HG03097 (cell line): ENCODE results near the gene RAB35.

ENCODE experiments used
- ATAC-seq: cut with Tn5 transposase; IDR thresholded peaks from one replicate; pipeline ENCODE4 v1.9.1; 2021; ENCODE audit not compliant: unreplicated experiment, low FRiP score

Gene RAB35

DNA sequence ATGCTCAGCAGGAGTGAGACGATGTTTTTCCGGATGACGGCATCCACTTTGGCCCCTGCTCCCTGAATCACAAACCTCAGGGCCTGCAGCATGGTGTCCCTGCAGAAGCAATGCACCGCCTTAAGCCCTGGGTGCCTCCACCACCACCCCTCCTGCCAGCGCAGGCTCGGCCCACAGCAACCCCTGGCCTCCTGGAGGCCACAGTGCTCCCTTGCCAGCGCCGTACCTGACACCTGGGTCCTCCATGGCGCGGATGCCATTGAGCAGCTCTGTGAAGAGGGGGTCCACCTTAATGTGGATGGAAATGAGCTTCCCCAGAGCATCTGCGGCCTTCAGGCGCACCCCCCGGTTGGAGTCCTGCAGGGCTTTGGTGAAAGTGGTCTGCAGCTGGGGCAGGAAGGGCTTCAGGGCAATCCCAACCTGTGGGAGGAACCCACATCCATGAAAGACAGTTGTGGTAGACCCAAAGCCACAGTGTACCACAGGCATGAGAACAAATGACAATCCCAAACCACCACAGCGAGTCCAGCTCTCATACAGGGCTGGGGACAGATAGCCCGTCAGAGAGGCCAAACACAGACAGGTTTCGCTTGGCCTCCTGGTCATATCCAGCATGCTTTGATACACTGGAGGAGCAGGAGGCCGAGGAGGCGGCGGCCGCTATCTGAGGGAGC lies 17.9 kb upstream of the RAB35 start:
- no peak for ATAC-seq

GRCh38 chr12:120132863-120133385 lies 16.4 kb upstream of the RAB35 start:
- ATAC-seq = peak; percentile 77

DNA sequence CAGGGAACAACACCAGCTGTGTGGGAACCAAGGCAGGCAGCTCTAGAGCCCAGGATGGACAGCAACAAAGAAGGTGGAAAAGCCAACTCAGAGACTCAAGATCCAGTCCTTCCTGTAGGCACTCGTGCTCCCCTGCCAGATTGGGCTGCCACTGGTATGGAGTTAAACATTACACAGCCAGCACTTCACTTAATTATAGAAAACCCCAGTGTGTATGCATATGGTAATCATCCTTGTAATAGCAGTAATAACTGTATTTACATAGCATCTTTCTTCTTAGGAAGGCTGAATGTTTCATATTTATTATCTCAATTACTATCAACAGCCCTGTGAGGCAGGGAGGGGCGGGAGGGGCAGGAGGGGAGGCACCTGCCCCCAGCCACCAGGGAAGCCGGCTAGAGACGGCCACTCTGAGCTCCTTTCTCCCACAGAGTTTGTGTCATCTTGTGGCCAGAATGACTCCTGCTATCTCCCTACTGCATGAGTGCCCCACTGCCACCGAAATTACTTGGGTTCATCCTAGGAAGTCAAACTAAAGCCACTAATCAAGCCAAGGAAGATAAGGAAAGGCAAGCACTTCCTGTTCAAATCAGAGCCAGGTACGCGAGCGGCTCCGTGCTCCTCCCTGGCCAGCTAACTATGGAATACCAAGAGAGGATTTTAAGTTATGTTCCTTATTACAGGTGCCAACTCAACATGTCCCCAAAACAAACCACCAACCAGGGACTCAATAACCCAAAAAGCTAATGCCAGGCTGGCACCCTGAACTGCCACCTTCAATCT lies 15.7 kb upstream of the RAB35 start:
- no peak for ATAC-seq

DNA sequence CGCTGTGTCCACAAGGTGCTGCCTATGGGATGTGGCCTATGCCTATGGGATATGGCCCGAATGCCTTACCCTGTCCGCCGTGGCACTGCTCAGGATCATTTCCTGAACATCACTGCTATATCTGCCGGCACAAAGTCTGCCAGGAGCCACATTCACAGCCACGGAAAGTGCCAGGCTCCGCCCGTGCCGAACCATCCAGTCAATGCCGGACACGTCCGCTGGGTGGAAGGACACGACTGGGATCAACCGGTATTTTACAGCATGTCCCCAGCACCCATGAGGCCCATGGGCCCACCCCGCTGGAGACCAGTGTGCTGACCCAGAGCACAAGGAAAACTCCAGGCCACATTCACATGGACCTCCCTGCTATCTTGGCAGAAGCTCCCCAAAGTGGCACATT lies 14.6 kb upstream of the RAB35 start:
- ATAC-seq = no peak

GRCh38 chr12:120130011-120130410 lies 13.5 kb upstream of the RAB35 start:
- no peak for ATAC-seq

DNA sequence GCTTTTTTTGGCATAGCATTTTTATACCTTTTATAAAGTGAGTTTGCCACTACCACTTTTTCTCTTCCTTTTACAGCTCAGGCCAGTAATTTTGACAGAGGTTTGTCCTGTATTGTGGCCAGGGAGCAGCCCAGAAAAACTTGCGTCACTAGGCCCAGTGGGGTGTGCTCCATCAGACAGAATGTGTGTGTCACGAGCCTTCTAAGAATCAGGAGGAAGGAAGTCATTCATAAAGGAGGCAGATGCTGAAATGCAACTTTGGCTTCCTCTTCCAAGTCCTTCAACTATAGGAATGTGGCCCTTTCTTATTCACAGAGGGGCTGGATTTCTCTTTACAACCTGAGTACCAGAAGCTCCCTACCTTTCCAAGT lies 10.1 kb upstream of the RAB35 start:
- ATAC-seq = no peak

GRCh38 chr12:120125792-120126634 lies 9.5 kb upstream of the RAB35 start:
- ATAC-seq = no peak

DNA sequence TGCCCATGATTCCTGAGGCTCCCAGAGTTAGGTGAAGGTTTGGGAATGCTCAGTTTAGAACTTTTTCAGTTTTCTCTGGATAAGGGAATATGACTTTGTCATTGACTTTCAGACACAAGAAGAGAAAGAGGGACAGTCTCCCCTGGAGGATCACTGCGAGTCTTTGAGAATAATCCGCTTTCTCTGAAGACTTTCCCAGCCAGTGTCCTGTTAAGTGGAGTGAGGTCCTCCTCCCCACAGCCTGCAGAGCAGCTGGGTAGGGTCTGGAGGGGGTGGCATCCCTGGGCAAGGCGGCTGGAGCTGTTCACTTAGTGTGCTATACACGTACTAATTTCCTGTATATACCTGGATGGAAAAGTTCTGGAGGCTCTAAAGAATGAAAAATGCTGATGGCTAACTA lies 8.5 kb upstream of the RAB35 start:
- ATAC-seq = no peak

- peak; percentile 27 for ATAC-seq
Measured at GRCh38 chr12:120121766-120122293, 5.3 kb upstream of the RAB35 start.

DNA sequence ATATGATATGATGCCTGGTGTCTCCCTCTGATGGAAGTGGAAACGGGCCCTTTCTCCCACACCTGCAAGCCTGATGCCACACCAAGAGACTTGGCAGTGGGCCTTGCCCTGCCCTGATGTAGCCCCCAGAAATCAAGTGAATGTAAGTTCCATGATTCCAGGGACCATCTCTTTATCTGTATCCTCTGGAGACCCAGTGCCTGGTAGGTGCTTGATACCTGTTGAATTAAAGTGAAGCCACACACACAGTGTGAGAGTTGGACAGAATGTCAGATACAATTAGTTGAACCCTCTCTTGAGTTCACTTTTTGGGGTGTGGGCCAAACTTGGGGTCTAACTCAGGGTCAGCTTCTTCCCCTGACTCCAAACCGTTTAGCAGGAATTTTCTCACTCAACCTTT lies 4.8 kb upstream of the RAB35 start:
- ATAC-seq = no peak

DNA sequence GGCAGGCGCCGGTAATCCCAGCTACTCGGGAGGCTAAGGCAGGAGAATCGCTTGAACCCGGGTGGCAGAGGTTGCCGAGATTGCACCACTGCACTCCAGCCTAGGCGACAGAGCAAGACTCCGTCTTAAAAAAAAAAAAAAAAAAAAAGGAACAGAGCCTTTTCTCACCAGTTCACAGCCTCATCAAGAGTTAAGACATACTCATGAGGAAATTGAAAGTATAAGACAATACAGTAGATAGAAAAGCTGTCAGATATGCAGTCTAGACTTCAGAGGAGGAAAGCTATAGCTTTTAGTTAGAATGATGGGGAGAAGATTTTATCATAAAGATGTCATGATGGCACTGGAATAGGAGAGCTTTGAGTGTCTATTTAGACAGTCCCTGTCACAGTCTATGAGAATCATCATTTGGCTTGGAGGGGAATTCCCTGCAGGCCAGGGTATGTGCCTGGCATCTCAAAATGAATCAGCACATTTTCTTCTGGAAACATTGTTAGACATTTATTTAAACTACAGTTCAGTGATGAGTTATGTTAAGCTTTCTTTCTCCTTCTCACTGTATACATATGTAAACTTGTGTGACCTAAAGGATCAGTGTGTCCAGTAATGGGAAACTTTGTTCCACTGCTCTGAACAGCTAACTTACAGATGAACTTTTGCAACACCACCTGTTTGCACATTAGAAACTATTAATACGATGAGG lies 2.9 kb upstream of the RAB35 start:
- ATAC-seq = no peak

- no peak for ATAC-seq
Measured at GRCh38 chr12:120118321-120119061, 1.9 kb upstream of the RAB35 start.

DNA sequence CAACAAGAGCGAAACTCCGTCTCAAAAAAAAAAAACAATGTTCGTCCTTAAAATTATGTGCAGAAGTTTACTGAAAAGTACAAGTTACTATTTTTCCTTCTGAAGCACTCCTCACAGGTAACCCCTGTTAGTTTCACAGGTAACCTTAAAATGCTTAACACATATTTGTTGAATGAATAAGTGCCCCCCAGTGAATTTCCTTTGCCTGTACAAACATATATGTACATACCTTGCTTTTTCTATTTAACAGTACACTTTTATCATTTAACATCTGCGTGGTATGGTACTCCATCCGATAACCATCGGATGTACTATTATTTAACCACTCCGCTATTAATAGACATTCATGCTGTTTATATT lies 1.4 kb upstream of the RAB35 start:
- ATAC-seq = no peak

DNA sequence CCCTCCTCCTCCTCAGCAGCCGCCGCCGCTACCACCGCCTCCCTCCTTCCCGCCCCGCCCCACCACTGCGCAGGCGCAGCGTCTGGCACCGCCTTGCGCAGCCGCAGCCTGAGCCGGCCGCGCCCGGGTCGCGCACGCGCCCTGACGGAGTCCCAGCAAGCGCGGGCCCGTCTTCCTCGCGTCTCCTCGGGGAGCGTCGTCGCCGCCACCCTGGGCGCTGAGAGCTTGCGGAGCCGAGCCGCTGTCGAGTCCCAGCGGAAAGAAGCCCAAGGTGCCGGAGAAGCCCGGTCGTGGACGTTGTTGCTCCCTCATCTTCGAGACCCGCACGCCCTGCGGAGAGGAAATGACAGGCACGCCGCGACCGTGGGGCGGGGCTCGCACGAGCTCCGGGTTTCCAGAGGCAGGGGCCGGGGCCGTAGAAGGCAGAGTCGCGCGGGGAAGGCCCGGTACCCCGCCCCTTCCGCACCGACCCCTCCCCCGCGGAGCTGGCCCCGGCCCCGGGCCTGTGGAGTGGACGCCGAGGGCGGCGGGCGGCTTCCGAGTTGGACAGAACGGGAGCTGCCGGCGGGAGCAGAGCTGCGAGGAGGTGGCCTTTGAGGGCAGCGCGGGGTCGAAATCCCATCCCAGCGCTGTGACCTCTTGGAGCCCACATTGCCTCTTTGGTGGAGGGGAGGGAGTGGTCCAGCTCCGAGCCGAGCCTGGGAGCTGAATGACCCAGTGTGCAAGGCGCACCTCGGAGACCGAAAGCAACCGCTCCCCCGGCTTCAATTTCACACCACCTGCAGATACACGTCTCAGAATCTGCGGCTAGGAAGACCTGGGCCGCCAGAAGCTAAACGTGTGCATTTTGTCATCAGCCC lies 469 bp upstream of the RAB35 start:
- peak; percentile 45 for ATAC-seq

- peak; percentile 5 for ATAC-seq
Measured at GRCh38 chr12:120115692-120116440, 687 bp downstream of the RAB35 start.

- no peak for ATAC-seq
Measured at GRCh38 chr12:120115066-120115465, 1.5 kb downstream of the RAB35 start.

DNA sequence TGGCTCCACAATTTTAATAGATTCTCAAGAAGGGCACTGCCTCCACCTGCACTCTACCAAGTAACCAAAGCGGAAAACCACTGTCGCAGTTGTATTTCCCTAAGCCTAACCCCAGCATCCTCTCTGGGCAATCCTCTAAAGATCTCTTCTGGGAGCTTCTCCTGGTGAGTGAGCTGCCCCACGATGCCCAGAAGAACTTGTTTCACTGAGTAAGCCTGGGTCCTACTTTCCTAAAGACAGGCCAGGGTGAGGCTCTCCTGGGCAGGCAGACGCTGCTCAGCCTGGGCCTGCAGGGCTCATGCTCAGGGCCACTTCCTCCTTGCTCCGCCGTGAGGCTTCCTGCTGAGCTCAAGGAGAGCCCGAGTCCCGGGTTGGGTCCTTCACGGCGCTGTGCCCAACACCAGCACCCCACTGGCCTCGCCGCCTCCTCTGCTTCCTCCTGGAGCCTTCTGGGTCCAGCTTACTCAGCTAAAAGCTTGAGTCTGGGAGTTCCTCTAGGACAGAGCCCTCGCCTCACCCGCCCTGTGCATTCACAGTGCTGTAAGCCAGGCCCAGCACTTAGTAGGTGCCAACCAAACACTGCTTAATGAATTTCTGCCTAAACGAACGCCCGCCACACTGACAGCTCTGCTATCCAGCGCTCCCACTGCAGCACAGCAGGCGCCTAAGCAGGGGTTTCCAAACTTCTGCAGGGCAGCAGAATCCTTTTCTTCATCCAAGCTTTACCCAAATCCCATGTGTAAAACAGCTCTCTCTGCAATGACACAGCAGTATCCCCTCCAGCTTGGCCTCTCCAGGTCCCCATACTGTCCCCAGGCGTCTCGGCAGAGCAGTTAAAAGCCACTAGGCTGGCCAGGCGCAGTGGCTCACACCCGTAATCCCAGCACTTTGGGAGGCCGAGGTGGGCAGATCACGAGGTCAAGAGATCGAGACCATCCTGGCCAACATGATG lies 5.7 kb downstream of the RAB35 start:
- peak; percentile 56 for ATAC-seq
